Fibroblast of pulmonary artery (primary cell): ENCODE results near the gene IFIT1B.
"Not testable (repeated sequence)": the region's sequence is repeated elsewhere in the genome, so short reads cannot be mapped to it uniquely, and the experiment has no call there.

Source experiments
- DNase-seq: peaks from one replicate; pipeline ENCODE4 v3.0.0-alpha.2; 2010; ENCODE audit warnings: low read depth
- H3K4me3 ChIP-seq: replicated peaks from 2 replicates; pipeline ENCODE4 v1.5.1; 2011; ENCODE audit warnings: low read depth, mild to moderate bottlenecking, control low read depth, low read length, moderate library complexity
- TF ChIP-seq, protein P1 (sequence below): IDR thresholded peaks from 2 replicates; pipeline ENCODE4 v1.5.1; 2011; ENCODE audit warnings: mild to moderate bottlenecking, control low read depth, low read length, inconsistent platforms; ENCODE audit errors: missing control alignments

Gene IFIT1B

DNA sequence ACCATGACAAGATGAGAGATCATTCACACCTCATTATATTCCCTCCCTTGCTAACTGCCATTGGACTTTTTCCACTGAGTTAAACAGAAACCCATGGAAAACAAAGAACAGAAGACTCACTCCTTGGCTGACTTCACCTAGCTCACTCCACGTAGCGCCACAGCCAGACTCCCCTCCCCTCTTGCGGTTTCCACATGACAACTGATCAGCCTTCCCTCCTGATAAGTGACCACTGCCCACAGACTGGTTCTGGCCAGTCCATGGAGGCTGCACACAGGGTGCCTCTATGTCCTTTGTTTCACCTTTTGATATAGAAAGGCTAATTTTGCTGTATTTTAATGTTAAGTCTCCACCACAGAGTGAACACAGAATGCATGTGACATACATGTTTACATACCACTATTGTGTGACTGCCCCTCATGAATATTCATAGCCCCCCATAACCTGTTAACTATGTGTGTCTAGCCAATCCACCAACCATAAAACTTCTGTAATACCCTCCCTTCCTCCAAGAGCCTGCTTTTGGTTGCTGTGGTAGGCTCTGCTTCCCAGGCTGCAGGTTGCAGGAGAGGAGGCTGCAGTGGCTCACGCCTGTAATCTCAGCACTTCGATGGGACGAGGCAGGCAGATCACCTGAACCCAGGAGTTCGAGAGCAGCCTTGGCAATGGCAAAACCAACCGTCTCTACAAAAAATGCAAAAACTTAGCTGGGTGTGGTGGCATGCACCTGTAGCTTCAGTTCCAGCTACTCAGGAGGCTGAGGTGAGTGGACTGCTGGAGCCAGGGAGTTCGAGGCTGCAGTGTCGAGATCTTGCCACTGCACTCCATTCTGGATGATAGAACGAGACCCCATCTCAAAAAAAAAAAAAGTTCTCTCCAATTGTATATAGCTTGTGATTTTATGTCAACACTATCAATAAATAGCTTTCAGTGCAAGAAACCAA, 26.5 kb downstream of the IFIT1B start:
- H3K4me3 ChIP-seq = no peak overlapping the region
- peak; percentile 58 for DNase-seq
- TF ChIP-seq, protein P1, sequence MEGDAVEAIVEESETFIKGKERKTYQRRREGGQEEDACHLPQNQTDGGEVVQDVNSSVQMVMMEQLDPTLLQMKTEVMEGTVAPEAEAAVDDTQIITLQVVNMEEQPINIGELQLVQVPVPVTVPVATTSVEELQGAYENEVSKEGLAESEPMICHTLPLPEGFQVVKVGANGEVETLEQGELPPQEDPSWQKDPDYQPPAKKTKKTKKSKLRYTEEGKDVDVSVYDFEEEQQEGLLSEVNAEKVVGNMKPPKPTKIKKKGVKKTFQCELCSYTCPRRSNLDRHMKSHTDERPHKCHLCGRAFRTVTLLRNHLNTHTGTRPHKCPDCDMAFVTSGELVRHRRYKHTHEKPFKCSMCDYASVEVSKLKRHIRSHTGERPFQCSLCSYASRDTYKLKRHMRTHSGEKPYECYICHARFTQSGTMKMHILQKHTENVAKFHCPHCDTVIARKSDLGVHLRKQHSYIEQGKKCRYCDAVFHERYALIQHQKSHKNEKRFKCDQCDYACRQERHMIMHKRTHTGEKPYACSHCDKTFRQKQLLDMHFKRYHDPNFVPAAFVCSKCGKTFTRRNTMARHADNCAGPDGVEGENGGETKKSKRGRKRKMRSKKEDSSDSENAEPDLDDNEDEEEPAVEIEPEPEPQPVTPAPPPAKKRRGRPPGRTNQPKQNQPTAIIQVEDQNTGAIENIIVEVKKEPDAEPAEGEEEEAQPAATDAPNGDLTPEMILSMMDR = no peak

DNA sequence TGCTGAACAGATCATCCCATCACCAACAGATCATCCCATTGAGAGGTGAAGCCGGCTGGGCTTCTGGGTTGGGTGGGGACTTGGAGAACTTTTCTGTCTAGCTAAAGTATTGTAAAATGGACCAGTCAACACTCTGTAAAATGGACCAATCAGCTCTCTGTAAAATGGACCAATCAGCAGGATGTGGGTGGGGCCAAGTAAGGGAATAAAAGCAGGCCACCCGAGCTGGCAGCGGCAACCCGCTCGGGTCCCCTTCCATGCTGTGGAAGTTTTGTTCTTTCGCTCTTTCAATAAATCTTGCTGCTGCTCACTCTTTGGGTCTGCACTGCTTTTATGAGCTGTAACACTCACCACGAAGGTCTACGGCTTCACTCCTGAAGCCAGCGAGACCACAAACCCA, 28.3 kb downstream of the IFIT1B start:
- H3K4me3 ChIP-seq, DNase-seq: not testable (repeated sequence)

DNA sequence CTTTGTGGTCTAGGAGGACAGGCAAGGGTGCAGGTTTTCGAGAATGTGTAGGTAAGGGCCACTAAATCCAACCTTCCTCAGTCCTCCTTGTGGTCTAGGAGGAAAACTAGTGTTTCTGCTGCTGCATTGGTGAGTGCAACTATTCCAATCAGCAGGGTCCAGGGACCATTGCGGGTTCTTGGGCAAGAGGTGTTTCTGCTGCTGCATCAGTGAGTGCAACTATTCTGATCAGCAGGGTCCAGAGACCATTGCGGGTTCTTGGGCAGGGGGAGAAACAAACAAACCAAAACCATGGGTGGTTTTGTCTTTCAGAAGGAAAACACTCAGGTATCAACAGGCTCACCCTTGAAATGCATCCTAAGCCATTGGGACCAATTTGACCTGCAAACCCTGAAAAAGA, 29.9 kb downstream of the IFIT1B start:
- not testable (repeated sequence) for H3K4me3 ChIP-seq, DNase-seq

DNA sequence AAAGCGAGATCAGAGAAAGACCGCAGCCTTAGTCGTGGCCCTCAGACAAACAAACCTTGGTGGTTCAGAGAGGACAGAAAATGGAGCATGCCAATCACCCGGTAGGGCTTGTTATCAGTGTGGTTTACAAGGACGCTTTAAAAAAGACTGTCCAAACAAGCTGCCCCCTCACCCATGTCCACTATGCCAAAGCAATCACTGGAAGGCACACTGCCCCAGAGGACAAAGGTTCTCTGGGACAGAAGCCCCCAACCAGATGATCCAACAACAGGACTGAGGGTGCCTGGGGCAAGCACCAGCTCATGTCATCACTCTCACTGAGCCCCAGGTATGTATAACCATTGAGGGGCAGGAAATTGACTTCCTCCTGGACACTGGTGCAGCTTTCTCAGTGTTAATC, 31.4 kb downstream of the IFIT1B start:
- not testable (repeated sequence) for H3K4me3 ChIP-seq, DNase-seq

DNA sequence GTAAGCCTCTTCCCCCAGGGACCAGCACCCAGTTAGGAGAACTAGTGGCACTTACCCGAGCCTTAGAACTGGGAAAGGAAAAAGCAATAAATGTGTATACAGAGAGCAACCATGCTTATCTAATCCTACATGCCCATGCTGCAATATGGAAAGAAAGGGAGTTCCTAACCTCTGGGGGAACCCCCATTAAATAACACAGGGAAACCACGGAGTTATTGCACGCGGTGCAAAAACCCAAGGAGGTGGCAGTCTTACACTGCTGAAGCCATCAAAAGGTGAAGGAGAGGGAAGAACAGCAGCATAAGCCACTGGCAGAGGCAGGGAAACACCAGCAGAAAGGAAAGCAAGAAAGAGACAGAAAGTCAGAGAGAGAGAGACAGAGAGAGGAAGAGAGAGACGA, 32.7 kb downstream of the IFIT1B start:
- not testable (repeated sequence) for H3K4me3 ChIP-seq, DNase-seq

DNA sequence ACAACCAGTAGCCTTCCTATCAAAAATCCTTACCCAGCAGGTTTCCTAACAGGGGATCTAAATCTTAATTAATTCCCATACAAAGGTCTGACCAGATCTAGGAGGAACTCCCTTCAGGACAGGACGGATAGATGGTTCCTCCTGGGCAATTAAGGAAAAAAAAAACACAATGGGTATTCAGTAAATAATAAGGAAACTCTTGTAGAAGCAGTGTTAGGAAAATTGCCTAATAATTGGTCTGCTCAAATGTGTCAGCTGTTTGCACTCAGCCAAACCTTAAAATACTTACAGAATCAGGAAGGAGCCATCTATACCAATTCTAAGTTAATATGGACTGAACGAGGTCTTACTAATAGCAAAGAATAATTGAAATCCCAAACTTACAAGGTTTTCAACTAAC, 33.3 kb downstream of the IFIT1B start:
- H3K4me3 ChIP-seq, DNase-seq: not testable (repeated sequence)

DNA sequence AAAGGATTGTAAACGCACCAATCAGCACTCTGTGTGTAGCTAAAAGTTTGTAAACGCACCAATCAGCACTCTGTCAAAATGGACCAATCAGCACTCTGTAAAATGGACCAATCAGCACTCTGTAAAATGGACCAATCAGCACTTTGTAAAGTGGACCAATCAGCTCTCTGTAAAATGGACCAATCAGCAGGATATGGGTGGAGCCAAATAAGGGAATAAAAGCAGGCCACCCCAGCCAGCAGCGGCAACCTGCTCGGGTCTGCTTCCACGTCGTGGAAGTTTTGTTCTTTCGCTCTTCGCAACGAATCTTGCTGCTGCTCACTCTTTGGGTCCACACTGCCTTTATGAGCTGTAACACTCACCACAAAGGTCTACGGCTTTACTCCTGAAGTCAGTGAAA, 34.4 kb downstream of the IFIT1B start:
- H3K4me3 ChIP-seq, DNase-seq: not testable (repeated sequence)

DNA sequence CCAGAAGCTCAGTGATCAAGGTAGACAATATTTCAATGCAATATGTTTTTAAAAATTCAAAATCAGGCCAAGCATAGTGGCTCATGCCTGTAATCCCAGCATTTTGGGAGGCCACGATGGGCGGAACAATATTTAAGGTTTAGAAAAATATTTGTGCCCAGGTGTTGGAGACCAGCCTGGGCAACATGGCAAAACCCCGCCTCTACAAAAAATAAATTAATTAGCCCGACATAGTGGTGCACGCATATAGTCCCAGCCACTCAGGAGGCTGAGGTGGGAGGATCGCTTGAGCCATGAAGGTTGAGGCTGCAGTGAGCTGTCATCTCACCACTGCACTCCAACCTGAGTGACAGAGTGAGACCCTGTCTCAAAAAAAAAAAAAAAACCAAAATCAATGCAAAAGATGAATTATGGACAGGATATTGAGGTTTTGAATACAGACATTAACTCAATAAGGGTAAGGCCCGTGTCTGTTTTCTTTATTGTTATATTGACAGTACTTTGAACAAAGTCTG, 35.6 kb downstream of the IFIT1B start:
- peak overlapping the region; percentile 68 for H3K4me3 ChIP-seq
- TF ChIP-seq, protein P1 = no peak
- no peak for DNase-seq

DNA sequence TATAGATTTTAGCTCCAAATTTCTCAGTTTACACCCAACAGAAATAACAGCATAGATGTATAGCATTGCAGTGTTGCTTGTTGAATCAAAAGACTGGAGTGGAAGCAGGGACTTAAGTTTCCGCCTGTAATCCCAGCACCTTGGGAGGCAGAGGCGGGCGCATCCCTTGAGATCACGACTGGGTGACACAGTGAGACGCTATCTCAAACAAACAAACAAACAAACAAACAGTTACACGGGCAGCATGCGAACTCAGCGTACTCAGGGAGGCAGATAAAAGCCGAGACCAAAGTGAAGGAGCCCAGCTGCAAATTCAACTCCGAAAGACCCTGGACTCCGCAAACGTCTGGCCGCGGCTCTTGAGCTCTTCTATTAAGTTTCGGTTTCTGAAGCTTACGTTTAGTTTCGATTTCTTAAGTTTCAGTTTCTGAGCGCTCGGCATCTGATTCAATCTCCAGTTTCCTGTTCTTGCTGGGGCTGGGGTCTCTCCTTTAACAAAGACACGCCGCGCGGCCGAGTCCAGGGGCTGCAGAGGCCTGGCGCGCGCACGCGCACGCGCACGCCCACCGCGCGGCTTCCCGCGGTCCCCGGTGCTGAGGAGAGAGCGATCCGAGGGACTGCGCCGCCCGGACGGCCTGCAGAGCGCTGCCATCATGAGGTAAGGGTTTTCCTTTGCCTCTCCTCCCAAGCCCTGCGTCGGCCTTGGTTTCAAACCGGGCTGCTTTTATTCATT, 36.5 kb downstream of the IFIT1B start, which contains the start of gene IFIT5:
Gene IFIT5 (plus strand): TSS at position 423 of the 733 bp plus-strand sequence. CDS start 231 bp downstream, at position 654.
- H3K4me3 ChIP-seq = peak within 1 kb of the TSS; percentile 68
- TF ChIP-seq, protein P1 = no peak

More for the DNA sequence above, 36.5 kb downstream of the IFIT1B start, which contains the start of gene IFIT5:
- peak; percentile 74 for DNase-seq
